ENCODE measurements around the gene TSC22D3. TPM values are rescaled to one million over a fixed set of nuclear protein-coding genes. Genes with fewer than 3 reads are reported as not detected.

The TSC22D3 gene
- polyA plus RNA-seq, 1 experiment: 34.7 TPM

- ChIA-PET POLR2A (no interaction called here), CTCF (interaction anchor here (0.9 to 1.4 kb wide), 2 partner anchors 13 to 33 kb away, joined by 3 to 5 read pairs; no protein-coding TSS in a partner anchor)
- DNase-seq (ENCODE audit: low read depth): no peak
- TF ChIP-seq CTCF (IDR thresholded peaks at IDR 0.05; ENCODE audit: insufficient read depth, low read depth, low read length): no peak
- Histone ChIP-seq H3K4me3 (ENCODE audit: low read depth, low read length) (no peak overlapping the region), H3K36me3 (ENCODE audit: control insufficient read depth, insufficient read depth, low read length) (no peaks in the 10 kb centered on the region), H3K27me3 (ENCODE audit: control insufficient read depth, insufficient read depth, low read length) (no peaks in the 10 kb centered on the region)
These were observed 71.4 kb downstream of the TSC22D3 start for GRCh38 chrX:107704181-107704580.

GRCh38 chrX:107701493-107702121 lies 74.0 kb downstream of the TSC22D3 start:
- no peak for DNase-seq (ENCODE audit: low read depth)
- ChIA-PET CTCF (interaction anchor here (0.8 kb wide), 1 partner anchor 10 kb away, joined by 3 read pairs; no protein-coding TSS in a partner anchor), POLR2A (no interaction called here)
- no peak overlapping the region for H3K4me3 ChIP-seq (ENCODE audit: low read depth, low read length)
- H3K36me3 ChIP-seq (ENCODE audit: control insufficient read depth, insufficient read depth, low read length): no peaks in the 10 kb centered on the region
- no peaks in the 10 kb centered on the region for H3K27me3 ChIP-seq (ENCODE audit: control insufficient read depth, insufficient read depth, low read length)
- no peak for TF ChIP-seq CTCF (IDR thresholded peaks at IDR 0.05; ENCODE audit: insufficient read depth, low read depth, low read length)

- no peak for DNase-seq (ENCODE audit: low read depth)
- ChIA-PET POLR2A (no interaction called here), CTCF (no interaction called here)
- Histone ChIP-seq H3K4me3 (ENCODE audit: low read depth, low read length) (no peak overlapping the region), H3K36me3 (ENCODE audit: control insufficient read depth, insufficient read depth, low read length) (no peaks in the 10 kb centered on the region), H3K27me3 (ENCODE audit: control insufficient read depth, insufficient read depth, low read length) (no peaks in the 10 kb centered on the region)
- no peak for TF ChIP-seq CTCF (IDR thresholded peaks at IDR 0.05; ENCODE audit: insufficient read depth, low read depth, low read length)
These were observed 74.8 kb downstream of the TSC22D3 start for GRCh38 chrX:107700790-107701189.

GRCh38 chrX:107700317-107700774 lies 75.2 kb downstream of the TSC22D3 start:
- Histone ChIP-seq H3K27me3 (ENCODE audit: control insufficient read depth, insufficient read depth, low read length) (no peaks in the 10 kb centered on the region), H3K4me3 (ENCODE audit: low read depth, low read length) (no peak overlapping the region), H3K36me3 (ENCODE audit: control insufficient read depth, insufficient read depth, low read length) (no peaks in the 10 kb centered on the region)
- TF ChIP-seq CTCF (IDR thresholded peaks at IDR 0.05; ENCODE audit: insufficient read depth, low read depth, low read length): no peak
- CTCF ChIA-PET: no interaction called here
- DNase-seq (ENCODE audit: low read depth): no peak
- POLR2A ChIA-PET: no interaction called here

- Histone ChIP-seq H3K36me3 (ENCODE audit: control insufficient read depth, insufficient read depth, low read length) (no peaks in the 10 kb centered on the region), H3K4me3 (ENCODE audit: low read depth, low read length) (no peak overlapping the region), H3K27me3 (ENCODE audit: control insufficient read depth, insufficient read depth, low read length) (no peaks in the 10 kb centered on the region)
- ChIA-PET POLR2A (no interaction called here), CTCF (no interaction called here)
- TF ChIP-seq CTCF (IDR thresholded peaks at IDR 0.05; ENCODE audit: insufficient read depth, low read depth, low read length): no peak
- no peak for DNase-seq (ENCODE audit: low read depth)
These were observed 76.0 kb downstream of the TSC22D3 start for GRCh38 chrX:107699616-107700015.

Data from BJ (cell line).